Activated CD4-positive, alpha-beta T cell treated with anti-CD3 and anti-CD28 coated beads for 48 hours (primary cell): ENCODE measurements around the gene CLCN1.

ENCODE experiments used
- DNase-seq: peaks from one replicate; pipeline ENCODE4 v3.0.0-alpha.2; 2020

Gene CLCN1

DNA sequence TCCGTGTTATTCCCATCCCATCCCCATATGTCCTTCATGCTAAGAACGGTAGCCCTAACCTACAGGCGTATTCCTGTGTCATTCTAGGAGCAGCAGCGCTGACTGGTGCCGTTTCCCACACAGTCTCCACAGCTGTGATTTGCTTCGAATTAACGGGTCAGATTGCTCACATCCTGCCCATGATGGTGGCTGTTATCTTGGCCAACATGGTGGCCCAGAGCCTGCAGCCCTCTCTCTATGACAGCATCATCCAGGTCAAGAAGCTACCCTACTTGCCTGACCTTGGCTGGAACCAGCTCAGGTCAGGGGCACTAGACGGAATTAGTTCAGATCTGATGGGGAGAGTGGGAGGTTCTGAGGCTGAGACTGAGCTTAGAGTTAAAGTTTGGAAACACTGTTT lies 25.9 kb downstream of the CLCN1 start:
- no peak for DNase-seq

DNA sequence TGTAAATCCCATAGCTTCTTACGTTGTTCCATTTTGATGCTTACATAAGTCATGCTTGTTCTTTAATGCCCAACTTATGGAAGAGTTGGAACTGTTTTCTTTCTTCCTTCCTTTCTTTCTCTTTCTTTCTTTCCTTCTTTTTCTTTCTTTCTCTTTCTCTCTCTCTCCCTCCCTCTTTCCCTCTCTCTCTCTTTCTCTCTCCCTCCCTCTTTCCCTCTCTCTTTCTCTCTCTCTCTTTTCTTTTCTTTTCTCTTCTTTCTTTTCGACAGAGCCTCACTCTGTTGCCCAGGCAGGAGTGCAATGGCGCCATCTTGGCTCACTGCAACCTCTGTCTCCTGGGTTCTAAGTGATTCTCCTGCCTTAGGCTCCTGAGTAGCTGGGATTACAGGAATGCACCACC lies 27.7 kb downstream of the CLCN1 start:
- DNase-seq, result no peak

DNA sequence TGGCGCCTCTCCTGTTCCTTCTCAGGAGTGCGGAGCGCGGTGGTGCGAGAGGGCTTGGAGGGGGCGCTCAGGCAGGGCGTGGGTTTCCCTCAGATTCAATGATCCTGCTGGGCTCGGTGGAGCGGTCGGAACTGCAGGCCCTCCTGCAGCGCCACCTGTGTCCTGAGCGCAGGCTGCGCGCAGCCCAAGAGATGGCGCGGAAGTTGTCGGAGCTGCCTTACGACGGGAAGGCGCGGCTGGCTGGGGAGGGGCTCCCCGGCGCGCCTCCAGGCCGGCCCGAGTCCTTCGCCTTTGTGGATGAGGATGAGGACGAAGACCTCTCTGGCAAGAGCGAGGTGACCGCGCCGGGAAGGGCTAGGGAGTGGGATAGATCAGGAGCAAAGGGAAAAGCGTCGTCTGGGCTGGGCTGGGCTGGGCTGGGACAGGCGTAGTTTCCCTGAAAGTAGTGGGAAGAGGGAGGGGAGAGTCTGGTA lies 29.6 kb downstream of the CLCN1 start:
- DNase-seq, result peak; percentile 81

DNA sequence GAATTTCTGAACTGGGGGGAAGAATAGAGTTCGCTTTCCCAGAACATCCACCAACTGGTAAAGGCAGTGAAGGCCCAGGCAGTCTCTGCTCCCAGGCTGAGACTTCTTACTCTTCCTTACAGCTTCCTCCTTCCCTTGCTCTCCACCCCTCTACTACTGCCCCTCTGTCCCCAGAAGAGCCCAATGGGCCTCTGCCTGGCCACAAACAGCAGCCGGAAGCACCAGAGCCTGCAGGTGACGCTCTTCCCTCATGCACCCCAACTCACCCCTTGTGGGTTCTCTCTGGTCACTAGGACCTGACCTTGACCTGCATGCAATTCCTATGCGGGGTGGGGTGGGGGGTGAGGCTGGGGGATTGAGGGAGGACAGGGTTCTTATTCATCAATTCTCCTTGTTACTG lies 30.1 kb downstream of the CLCN1 start:
- no peak for DNase-seq

DNA sequence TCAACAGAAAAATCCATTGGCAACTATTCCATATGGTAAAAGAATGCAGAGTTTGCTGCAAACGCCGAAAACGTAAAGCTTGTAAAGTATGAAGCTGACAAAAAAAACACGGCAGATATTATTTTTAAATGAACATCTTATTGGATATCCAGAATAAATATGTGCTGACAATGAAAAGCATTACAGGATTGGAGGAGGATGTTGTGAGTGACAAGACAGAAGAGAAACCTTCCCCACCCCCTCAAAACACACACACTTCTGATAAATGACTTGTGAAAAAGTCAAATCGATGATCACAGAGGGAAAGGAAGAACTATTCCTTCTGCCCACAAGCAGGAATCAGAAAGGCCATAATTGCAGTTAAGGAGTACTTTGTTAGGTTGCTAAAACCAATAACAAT lies 32.0 kb downstream of the CLCN1 start:
- no peak for DNase-seq

DNA sequence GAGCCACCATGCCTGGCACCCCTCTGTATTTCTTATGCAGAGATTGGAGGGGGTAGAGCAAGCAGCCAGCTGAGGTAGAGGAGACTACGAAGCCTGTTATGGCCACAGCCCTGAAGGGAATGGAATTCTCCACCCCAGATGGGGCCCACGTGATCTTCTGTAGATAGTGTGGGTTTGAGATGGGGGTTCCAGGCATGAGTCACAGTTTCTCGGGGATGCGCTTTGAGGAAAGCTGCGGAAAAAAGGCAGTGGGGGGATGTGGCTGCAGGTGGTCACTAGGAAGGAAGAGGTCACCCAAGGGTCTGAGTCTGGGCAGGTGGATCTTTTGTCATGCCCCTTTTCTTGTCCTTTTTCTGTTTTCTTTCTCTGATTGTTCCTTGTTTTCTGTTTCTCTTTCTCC lies 35.1 kb downstream of the CLCN1 start:
- DNase-seq, result no peak

DNA sequence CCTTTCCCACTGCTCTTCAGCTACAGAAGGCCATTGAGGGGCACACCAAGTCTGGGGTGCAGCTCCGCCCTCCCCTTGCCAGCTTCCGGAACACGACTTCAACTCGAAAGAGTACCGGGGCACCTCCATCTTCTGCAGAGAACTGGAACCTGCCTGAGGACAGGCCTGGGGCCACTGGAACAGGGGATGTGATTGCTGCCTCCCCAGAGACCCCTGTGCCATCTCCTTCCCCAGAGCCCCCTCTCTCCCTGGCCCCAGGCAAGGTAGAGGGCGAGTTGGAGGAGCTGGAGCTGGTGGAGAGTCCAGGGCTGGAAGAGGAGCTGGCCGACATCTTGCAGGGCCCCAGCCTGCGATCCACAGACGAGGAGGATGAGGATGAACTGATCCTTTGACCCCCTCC lies 35.7 kb downstream of the CLCN1 start:
- DNase-seq, result no peak

DNA sequence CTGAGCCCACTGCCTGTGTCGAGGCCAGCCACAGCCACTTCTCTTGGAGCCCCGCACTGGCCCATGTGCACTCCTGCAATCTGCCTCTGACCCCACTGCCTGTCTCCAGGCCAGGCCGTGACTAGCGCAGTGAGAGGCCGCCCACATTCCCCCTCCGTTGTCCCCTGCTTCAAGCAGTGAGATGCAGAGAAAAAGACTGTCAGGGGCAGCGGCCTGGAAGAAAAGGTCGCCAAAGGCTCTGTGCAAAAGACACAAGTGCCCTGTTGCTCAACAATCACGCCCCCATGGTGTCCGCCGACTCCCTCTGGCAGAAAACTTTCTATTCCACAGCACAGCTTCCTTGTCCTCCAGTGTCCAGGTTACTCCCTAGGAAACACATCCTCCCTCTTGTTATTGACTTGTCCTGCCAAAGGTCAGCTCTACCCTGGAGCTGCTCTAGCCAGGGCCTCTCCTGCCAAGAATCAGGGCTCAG lies 36.7 kb downstream of the CLCN1 start:
- no peak for DNase-seq

DNA sequence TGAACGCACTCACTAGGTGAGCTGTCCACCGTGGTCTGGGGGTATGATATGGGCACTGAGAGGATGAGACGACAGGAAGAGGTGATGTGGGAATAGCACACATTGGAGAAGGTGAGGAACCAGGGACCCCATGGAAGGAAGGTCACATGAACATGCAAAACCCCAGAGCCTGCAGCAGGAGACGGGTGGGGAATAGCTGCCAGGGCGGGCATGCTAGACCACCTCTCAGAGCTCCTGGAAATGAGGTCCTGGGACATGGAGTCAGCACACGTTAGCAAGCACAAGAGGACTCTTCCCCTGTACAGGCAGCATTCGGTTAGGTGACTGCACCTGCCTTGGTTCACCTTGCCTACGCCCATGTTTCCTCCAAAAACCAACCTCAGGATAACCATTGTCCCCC lies 38.5 kb downstream of the CLCN1 start:
- no peak for DNase-seq

DNA sequence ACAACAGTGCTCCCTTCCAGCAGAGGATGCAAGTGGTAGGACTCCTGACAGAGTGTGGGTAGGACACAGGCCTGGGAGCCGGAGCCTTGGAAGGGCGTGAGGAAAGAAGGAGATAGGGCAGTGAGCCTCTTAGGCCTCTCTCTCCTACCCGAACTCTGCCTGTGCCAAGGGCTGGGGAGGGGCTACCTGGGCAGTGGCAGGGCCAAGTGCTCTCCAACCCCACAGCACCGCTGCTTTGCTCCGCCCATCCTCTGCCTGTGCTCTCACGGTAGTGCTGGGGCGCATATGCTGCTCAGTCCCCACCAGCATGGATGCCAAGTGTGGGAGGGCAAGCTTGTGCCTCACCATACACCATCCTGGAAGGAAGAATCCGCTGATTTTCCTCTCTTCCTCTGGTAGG lies 39.1 kb downstream of the CLCN1 start:
- DNase-seq, result no peak

DNA sequence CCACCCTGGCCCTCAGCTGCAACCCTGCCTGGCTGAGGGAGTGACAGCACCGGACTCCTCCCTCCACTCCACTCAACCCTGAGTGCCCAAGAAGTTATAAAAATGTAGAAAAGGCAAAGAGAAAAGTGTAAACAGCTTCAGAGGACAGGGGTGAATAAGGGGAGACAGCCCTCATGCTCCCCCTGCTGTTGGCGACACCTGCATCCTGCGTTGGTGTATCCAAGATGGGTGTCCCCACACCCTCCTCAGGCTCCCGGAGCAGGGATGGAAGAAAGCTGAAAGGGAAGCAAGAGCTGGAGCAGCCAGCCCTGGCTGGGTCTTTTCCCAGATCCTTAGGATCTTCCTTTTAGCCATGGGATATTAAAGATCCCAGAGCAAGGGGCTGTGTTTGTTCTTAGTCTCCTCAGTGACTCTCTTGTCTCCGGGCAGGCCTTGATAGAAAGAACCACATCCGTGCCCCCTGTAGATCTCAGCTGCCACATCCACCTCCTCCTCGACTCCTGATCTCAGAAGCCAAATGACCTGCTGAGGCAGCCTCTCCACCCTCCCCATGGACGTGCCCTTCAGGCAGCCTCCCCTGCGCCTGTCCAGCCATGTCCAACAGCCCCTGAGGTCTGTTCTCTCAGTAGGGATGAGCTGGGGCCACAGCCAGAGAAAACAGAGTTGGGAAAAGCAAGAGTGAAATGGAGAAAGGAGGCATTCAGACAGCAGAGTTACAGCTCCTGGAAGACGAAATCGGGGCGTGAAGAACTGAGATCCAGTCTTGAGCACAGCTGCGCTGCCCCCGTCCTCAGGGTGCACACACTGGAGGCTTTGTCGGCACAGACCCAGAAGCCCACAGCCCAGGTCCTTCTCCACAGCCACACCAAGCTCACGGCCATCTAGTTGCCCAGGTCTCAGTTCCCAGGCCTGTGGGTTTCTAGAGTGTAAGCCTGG lies 39.8 kb downstream of the CLCN1 start:
- DNase-seq, result no peak

DNA sequence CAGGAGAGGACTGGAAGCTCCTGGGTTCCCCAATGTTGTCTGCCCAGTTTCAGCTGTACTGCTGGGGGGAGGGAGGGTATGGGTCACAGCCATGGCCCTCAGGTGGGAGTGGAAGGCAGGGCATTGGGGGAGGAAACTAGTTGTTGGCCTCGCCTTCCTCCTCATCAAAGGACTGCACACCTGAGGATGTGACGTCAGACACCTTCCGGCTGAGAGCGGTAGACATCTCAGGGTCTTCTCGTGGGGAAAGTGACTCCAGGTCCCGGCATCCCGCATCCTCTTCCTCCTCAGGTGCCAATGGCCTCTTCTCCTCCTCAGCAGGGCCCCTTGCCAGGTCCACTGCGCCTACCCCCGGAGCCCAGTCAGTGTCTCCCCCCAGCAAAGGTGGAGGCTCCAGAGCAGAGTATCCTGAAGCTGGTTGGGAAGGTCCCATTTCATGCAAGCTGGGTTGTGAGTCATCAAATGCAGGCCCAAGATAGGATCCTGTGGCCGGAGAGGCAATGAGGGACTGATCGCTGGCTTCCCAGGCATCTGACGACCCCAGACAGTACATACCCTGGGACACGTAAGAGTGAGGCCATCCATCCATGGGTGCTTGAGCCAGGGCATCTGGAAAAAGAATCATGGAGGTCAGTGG lies 40.6 kb downstream of the CLCN1 start:
- DNase-seq, result no peak

DNA sequence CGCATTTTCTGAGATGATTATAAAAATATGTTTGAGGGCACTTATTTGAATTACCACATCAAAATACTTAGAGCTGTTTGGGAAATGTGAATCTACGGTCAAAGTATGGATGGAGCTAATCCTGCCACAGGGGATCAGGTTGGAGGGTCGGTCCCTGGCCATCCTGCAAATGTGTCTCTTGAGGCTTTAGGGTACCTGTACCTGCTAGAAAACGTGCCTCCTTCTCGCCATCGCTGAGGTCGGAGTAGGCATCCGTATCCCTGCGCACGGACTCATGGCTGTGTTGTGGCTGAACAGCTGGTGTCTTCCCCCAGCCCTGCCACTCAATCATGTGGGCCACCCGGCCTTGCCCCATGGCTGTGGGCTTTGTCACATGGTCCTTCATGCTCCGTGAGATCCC lies 42.7 kb downstream of the CLCN1 start:
- DNase-seq, result no peak

DNA sequence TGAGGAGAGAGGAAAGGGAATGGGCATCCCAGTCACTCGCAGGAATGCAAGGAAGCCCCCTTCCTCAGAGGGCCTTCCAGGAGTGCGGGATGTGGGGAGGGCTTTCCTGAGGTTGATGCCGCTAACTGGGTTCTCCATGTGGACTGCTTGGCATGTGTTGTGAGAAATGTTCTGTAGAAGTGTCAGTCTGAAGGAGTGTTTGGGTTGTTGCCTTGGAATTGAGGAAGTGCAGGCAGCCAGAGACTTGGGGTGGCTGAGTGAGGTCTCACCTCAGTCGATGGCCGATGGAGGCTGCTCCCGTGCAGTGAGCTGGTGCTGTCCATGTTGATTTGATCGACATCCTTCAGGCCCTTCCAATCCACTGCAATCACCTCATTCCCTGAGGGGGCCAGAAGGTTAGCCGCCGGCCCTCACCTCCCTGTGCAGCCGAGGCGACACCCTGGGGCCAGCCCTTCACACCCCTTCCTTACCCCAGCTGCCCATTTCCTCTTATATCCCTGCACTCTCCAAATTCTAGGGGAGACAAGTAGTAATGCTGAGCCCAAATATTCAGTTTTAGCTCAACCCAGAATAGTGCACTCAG lies 44.0 kb downstream of the CLCN1 start:
- DNase-seq, result no peak

DNA sequence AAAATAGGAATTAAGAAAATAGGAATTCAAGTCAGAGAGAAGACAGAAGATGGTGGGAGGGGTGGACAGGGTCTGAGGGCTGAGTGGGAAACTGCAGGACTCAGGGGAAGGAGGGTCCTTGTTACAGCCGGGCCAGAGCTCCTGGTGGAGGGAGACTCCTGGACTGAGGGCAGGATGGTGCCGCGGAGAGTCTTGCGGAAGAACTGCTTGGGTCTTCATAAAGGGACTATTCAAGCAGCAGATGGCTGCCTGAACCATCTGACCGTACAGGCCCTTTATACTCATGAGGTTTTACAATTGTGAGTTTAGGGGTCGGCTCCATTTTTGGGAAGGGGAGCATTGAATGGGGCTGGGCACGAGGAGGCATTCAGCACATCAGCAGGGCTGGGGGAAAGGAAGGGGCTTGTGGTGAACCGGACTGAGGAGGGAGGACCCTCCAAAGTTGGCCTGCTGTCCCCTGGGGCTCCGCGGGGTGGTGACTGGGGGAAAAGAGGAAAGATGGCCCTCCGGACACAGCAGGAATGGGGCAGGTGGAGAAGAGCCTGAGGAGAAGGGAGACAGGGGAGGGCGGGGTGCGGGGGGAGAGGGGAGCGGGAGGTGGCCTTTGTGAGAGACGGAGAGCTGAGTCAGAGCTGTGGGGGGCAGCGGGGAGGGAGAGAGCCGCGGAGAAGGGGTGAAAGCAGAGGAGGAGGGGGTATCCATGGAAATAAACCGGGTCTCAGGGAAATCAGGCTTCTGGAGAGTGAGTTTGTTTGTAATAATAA lies 45.1 kb downstream of the CLCN1 start:
- no peak for DNase-seq

DNA sequence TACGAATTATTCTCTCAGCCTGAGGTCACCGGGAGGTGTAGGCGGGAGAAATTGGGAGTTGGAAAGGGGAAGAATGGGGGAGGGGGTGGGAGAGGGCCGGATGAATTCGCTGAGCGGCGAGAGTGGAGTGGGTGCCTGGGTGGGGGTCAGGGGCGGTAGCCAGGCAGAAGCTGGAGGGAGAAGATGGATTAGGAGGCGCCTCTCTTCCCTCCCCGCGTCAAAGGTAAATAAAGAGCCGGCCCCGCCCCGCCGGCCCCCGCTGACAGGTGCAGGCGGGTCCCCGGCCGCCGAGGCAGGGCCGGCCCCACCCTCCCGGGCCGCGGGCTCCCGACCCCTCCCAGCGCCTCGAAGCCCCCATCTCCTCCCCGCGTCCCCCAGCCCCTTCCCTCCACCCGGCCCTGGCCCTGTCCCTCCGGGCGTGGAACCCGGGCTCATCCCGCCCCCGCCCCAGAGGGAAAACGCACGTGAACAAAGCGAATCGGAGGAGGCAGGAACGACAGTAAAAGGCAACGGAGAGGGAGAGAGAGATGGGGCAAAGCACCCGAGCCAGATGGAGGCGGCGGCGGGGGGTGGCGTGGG lies 45.7 kb downstream of the CLCN1 start:
- DNase-seq, result no peak

DNA sequence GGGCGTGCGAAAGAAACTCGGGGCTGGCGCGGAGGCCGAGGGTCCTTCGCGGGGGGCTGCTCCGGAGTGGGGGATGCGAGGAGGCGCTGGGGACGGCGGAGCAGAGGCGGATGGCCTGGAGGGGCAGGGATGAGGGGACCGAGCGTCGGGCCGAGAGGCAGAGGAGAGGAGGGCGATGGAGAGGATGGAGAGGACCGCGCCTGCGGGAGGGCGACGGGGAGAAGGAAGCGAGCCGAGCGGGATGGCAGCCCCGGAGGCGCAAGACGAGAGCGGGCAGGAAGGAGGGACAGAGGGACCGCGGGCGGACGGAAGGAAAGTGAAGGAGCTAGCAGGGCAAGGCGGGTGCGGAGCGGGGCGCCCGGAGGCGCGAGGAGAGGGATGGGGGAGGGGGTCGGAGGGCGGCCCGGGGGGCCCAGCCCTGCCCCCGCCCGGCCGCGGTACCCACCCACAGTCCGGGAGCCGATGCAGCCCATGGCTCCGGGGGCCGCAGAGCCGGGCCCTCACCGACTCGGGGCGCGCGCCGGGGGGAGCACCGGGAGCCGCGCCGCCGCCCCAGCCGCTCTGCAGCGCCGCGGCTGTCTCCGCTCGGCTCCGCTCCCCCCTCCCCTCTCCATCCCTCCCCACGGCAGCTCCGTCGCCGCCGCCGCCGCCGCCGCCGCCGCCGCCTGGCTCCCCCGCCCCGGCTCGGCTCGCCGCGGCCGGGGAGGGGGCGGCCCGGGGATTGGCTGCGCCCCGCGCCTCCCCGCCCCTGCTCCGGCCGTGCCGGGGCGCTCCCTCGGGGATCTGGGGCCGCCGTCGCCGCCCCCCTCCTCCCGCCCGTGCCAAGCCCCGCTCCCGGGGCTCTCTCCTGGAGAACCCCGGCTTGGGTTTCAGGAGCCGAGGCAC lies 46.5 kb downstream of the CLCN1 start, which contains the start of gene FAM131B:
Gene FAM131B, minus strand, starts transcription at position 583 of the 885 bp plus-strand sequence. Its CDS starts 110 bp downstream, at position 473.
- DNase-seq, result peak; percentile 42

DNA sequence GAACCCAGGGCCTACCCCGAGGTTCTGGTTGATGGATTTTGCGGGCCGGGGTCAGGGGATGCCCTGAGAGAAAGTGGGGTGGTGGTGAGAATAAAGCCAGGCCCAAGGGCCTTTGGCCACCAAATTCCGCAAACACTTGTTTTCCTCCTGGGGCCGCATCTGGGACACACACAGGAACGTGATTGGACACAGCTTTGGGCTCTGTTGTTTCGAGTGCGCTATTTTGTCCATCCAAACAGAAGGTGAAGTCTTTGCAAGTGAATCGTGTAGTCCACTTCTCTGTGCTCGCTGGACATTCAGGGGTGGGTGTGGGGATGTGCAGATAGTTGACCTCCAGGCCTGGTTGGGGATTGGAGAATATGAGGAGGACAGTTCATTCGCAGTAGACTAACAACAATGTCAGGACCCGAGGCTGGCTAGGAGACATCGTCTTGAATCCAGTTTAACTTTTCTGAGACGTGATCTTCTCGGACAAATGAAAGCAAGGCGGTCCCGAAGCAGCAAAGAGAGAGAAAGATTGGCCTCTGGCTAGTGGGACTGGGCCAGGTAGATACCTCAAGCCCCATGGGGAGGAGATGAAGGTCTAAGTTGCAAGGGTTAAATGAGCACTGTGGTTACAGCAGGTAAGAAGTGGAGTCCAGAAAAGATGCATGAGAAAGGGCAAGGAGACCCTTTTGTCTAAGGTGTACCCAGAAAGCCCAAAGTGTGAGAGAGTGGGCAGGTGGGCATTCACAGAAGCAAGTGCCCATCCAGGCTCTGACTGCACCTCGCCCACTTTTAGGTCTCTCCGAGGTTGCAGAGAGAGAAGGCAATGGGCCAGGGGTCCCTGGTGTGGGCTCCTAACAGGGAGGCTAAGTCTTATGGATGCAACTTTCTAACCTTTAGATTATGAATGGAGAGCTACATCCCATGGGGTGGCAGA lies 47.4 kb downstream of the CLCN1 start:
- DNase-seq, result no peak

DNA sequence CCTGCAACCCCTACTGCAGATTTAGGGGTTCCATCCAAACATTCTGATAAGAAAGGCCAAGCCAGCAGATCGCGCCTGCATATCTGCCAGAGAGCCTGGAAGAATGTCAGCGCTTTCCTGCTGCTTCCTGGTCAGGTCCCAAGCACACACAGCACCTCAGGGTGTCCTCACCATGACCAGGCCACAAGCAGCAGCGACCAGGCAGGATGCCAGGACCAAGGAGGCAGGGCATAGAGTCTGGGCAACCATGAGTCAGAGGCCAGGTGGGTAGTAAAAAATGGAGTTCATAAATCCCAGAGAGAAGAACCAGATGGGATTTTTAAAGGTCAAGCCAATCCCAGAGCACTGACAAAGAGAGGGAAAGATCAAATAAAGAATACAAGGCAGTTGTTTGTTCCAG lies 52.1 kb downstream of the CLCN1 start:
- DNase-seq, result no peak

DNA sequence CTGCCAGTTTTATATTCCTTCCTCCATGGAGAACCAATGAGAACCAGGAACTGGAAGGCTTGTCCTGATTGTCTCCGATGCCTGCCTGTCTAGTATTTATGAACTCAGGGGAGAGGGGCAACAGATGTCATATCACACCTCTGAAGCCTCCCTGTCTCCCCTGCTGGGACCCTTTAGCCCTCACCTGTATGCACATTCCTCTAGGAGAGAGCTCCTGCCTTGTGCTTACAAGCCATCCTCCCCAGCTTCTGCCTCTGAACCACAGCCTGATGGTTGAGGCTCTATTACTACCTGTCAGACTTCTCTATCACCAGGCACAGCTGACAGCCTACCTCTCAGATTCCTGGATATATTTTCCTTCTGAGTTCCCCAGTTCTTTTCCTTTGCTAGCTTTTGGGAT lies 52.5 kb downstream of the CLCN1 start:
- no peak for DNase-seq
